OCI-LY1 (cell line): ENCODE data around the gene ALG2.

ENCODE experiments used
- H2AFZ ChIP-seq: fragments of 200-600 bp; sonication (generic), shearing (Covaris generic); 2 replicates; pipeline ENCODE4 v1.6.0; 2014; ENCODE audit warnings: antibody characterized with exemption, mild to moderate bottlenecking, low read length
- H3F3A ChIP-seq: fragments of 200-600 bp; sonication (generic), shearing (Covaris generic); 2 replicates; pipeline ENCODE4 v1.6.0; 2014; ENCODE audit warnings: mild to moderate bottlenecking, antibody characterized with exemption, low read length, moderate library complexity; ENCODE audit not compliant: insufficient read depth
- H3K27ac ChIP-seq: fragments of 200-600 bp; sonication (generic); 2 replicates; pipeline ENCODE4 v1.5.1; 2014; ENCODE audit warnings: low read length, mixed run types, mild to moderate bottlenecking, low read depth; ENCODE audit not compliant: poor library complexity, severe bottlenecking
- H3K27me3 ChIP-seq: fragments of 200-600 bp; sonication (generic); 2 replicates; pipeline ENCODE4 v1.6.0; 2014; ENCODE audit warnings: antibody characterized with exemption, mild to moderate bottlenecking, low read length, moderate library complexity; ENCODE audit not compliant: insufficient read depth
- H3K36me3 ChIP-seq: fragments of 200-600 bp; sonication (generic); 2 replicates; pipeline ENCODE4 v1.6.1; 2014; ENCODE audit warnings: mild to moderate bottlenecking, antibody characterized with exemption, low read length, moderate library complexity, mixed read lengths; ENCODE audit not compliant: insufficient read depth
- H3K4me1 ChIP-seq: fragments of 200-600 bp; sonication (generic); 2 replicates; pipeline ENCODE4 v1.5.1; 2014; ENCODE audit warnings: mild to moderate bottlenecking, low read length, moderate library complexity; ENCODE audit not compliant: insufficient read depth, severe bottlenecking
- H3K4me2 ChIP-seq: fragments of 200-600 bp; sonication (generic), shearing (Covaris generic); 2 replicates; pipeline ENCODE4 v1.6.1; 2014; ENCODE audit warnings: low read length
- H3K4me3 ChIP-seq: fragments of 200-600 bp; sonication (generic); 2 replicates; pipeline ENCODE4 v1.5.1; 2014; ENCODE audit warnings: low read length, low read depth, mild to moderate bottlenecking, mixed read lengths; ENCODE audit not compliant: poor library complexity, severe bottlenecking
- H3K79me2 ChIP-seq: fragments of 200-600 bp; shearing (Covaris generic); 2 replicates; pipeline ENCODE4 v1.6.1; 2016; ENCODE audit warnings: mixed run types, low read length, mixed read lengths; ENCODE audit not compliant: insufficient read depth
- H3K9ac ChIP-seq: fragments of 200-600 bp; sonication (generic), shearing (Covaris generic); 2 replicates; pipeline ENCODE4 v1.6.1; 2014; ENCODE audit warnings: mild to moderate bottlenecking, low read length, mixed read lengths
- H3K9me2 ChIP-seq: fragments of 200-600 bp; sonication (generic), shearing (Covaris generic); 2 replicates; pipeline ENCODE4 v1.6.1; 2014; ENCODE audit warnings: low read depth, mild to moderate bottlenecking, low read length, mixed read lengths
- H3K9me3 ChIP-seq: fragments of 200-600 bp; shearing (Covaris generic); 2 replicates; pipeline ENCODE4 v1.6.1; 2014; ENCODE audit warnings: low read length, mixed read lengths
- H4K20me1 ChIP-seq: fragments of 200-600 bp; sonication (generic), shearing (Covaris generic); 2 replicates; pipeline ENCODE4 v1.6.0; 2016; ENCODE audit warnings: mild to moderate bottlenecking, low read length; ENCODE audit not compliant: insufficient read depth
- CTCF ChIP-seq: fragments of 200-600 bp; sonication (generic), shearing (Covaris generic); IDR thresholded peaks from 2 replicates; pipeline ENCODE4 v1.5.1; 2017; ENCODE audit warnings: mild to moderate bottlenecking, antibody characterized with exemption, low read length, moderate library complexity, mixed read lengths
- EZH2 ChIP-seq: fragments of 200-600 bp; sonication (generic), shearing (Covaris generic); IDR thresholded peaks from 2 replicates; pipeline ENCODE4 v1.8.0; 2017; ENCODE audit warnings: borderline replicate concordance, mixed run types, mild to moderate bottlenecking, antibody characterized with exemption, low read length, moderate library complexity, mixed read lengths

Gene ALG2

DNA sequence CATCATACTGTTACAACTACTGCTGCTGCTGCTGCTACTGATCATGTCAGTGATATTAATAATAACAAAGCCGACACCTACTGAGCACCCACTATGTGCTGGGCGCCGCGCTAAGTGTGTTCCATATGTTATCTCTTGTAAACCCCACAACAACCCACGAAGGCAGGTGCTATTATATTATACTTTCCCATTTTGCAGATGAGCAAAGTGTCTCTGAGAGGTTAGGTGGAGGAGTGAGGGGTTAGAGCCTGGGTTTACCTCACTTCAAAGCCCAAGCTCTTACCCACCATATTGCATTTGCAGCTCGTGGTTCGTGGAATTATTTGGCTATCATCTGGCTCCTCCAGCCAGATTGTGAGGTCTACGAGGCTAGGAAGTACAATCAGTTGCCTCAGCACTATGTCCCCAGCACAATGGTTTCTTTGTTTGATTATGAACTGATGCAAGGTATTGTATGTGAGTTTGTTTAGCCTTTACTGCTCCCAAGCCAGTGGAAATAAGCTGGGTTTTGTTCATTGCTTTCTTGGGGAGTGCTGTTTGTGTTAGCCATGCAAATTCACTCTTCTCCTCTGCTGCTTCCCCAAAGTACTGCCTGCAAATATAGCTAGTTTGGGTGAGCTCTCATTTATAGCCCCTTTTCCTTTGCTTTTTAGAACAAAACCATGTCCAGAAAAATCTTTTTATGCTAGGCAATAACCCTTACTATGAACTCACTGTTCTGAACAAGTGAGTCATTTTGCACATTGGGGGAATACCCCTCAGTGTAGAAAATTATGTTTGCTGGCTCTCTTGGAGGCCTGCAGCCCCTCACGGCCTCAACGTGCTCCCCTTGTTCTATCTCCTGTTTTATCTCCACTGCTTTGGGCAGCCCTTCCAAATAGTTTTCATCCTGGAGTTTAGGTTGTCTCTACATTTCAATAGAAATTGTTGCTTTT lies 47.9 kb downstream of the ALG2 start:
- no peak overlapping the region for H3K4me2 ChIP-seq
- no peak overlapping the region for H2AFZ ChIP-seq
- H3K79me2 ChIP-seq, result no peaks in the 10 kb centered on the region
- H3K9me2 ChIP-seq, result no peaks in the 10 kb centered on the region
- no peaks in the 10 kb centered on the region for H3K4me1 ChIP-seq
- no peak overlapping the region for H3K27ac ChIP-seq
- no peaks in the 10 kb centered on the region for H4K20me1 ChIP-seq
- H3K36me3 ChIP-seq, result no peaks in the 10 kb centered on the region
- H3K9me3 ChIP-seq, result no peaks in the 10 kb centered on the region
- H3K4me3 ChIP-seq, result no peak overlapping the region
- TF ChIP-seq EZH2, result no peak
- TF ChIP-seq CTCF, result no peak
- H3K9ac ChIP-seq, result no peak overlapping the region
- no peaks in the 10 kb centered on the region for H3K27me3 ChIP-seq
- no peaks in the 10 kb centered on the region for H3F3A ChIP-seq

GRCh38 chr9:99172124-99173091 lies 49.3 kb downstream of the ALG2 start:
- Histone ChIP-seq H2AFZ (no peak overlapping the region), H3K36me3 (no peaks in the 10 kb centered on the region), H3K79me2 (no peaks in the 10 kb centered on the region), H3K4me2 (no peak overlapping the region), H3K9ac (no peak overlapping the region), H3K4me1 (peaks cover 7% of the 10 kb centered on the region), H4K20me1 (no peaks in the 10 kb centered on the region), H3K4me3 (no peak overlapping the region), H3K9me2 (no peaks in the 10 kb centered on the region), H3K27me3 (no peaks in the 10 kb centered on the region), H3F3A (no peaks in the 10 kb centered on the region), H3K9me3 (no peaks in the 10 kb centered on the region), H3K27ac (no peak overlapping the region)
- TF ChIP-seq CTCF, result no peak
- no peak for TF ChIP-seq EZH2

DNA sequence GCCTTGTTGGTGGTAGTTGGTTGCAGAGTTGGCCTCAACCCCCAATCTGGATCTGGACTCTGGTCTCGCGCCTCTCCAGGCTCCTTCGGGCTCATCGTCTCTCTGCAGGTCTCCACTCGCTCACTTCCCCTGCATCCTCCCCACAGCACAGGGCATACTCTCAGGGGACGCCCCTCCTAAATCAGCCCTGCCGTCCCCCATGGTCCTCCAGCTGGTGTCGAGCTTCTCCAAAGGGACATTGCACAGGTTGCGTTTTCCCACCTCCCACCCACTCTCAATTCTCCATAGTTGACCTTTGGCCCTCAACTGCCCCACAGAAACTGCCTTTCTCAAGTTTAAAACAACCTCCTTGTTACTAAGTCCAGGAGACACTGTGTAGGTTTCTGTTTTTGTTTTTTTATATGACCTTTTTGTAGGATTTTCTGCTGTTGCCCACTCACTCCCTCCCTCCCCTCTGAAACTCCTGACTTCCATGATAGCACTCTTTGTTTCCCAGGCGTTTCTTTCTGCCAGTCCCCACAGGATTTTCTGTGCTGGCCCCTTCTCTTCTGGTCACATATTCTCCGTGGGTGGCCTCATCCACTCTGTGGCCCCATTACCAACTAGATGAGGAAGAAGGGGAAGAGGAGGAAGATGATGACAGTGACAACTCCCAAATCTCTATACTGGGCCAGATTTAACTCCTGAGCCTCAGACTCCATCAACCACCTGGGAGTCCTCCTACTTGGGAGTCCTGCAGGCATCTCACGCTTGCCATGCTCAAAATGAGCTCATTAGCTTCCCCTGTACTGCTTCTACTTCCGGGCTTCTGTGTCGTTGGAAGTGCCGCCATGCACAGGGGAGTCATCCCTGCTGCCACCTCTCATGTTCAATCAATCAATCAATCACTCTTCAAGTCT lies 50.3 kb downstream of the ALG2 start:
- H3K27me3 ChIP-seq, result no peaks in the 10 kb centered on the region
- no peak for TF ChIP-seq CTCF
- no peak for TF ChIP-seq EZH2
- no peak overlapping the region for H3K9ac ChIP-seq
- no peak overlapping the region for H3K4me3 ChIP-seq
- no peaks in the 10 kb centered on the region for H3K9me2 ChIP-seq
- no peaks in the 10 kb centered on the region for H3K9me3 ChIP-seq
- no peaks in the 10 kb centered on the region for H3F3A ChIP-seq
- no peak overlapping the region for H3K4me2 ChIP-seq
- H3K27ac ChIP-seq, result no peak overlapping the region
- H3K4me1 ChIP-seq, result peaks cover 11% of the 10 kb centered on the region
- no peaks in the 10 kb centered on the region for H4K20me1 ChIP-seq
- H3K36me3 ChIP-seq, result no peaks in the 10 kb centered on the region
- H2AFZ ChIP-seq, result no peak overlapping the region
- H3K79me2 ChIP-seq, result no peaks in the 10 kb centered on the region
